K562 (cell line): ENCODE measurements around the gene HNRNPDL. TPM values are rescaled to one million over a fixed set of nuclear protein-coding genes. Genes with fewer than 3 reads are reported as not detected.

Source experiments
- BCOR ChIP-seq: fragments of 450-650 bp; IDR thresholded peaks from 2 replicates; pipeline ENCODE4 v1.6.1; 2016
- FOXO4 ChIP-seq: fragments of 450-650 bp; formaldehyde crosslinking; IDR thresholded peaks from 2 replicates; pipeline ENCODE4 v1.4.0; 2020; ENCODE audit warnings: mild to moderate bottlenecking, moderate library complexity
- HDAC1 ChIP-seq, 2 experiments: fragments of 450-650 bp; IDR thresholded peaks; 2 replicates each; pipeline ENCODE4 v1.6.1; 2016 to 2017; ENCODE audit warnings: inconsistent platforms in 1 of 2, mild to moderate bottlenecking in 1 of 2, moderate library complexity in 1 of 2
- IRF1 ChIP-seq: sonication (generic); formaldehyde crosslinking; IDR thresholded peaks from 2 replicates; pipeline ENCODE4 v1.8.0; 2022; ENCODE audit warnings: missing genetic modification reagents, mild to moderate bottlenecking, borderline replicate concordance
- KDM1A ChIP-seq, 2 experiments: fragments of 450-650 bp; IDR thresholded peaks; 2 replicates each; pipeline ENCODE4 v1.6.1; 2016; ENCODE audit warnings: mild to moderate bottlenecking in 2 of 2
- NFE2 ChIP-seq: IDR thresholded peaks from 2 replicates; pipeline ENCODE4 v1.6.1; 2014; ENCODE audit warnings: antibody characterized with exemption, low read depth
- SMARCC2 ChIP-seq: fragments of 450-650 bp; IDR thresholded peaks from 2 replicates; pipeline ENCODE4 v1.6.1; 2017; ENCODE audit warnings: antibody characterized with exemption, moderate library complexity, mild to moderate bottlenecking, low read depth
- ZBED1 ChIP-seq: IDR thresholded peaks from 2 replicates; pipeline ENCODE4 v1.6.1; 2014
- polyA plus RNA-seq, 8 experiments: library from polyadenylated mRNA; depleted of rRNA in 4 of 8; stranded (reverse) in 5 of 8; unstranded in 3 of 8; fragments of >200 nt; fragmentation: Nextera tagmentation in 2 of 8; fragmentation: Illumina TruSeq in 1 of 8; extraction: Ambion mirVana in 2 of 8; extraction: Trizol in 1 of 8; gene quantifications; 2 replicates each; pipeline versions ENCODE4 v1.2.1 to v1.2.3, GENCODE V29; 2011 to 2014; ENCODE audit warnings: inconsistent platforms in 1 of 8, missing spikeins in 1 of 8
- total RNA-seq, 7 experiments: library from RNA; depleted of rRNA in 6 of 7; stranded (reverse); fragments of >200 nt in 6 of 7; fragmentation: Illumina TruSeq in 2 of 7; extraction: Trizol in 2 of 7; gene quantifications; 2 replicates each; pipeline versions ENCODE4 v1.2.1 to v1.2.3, GENCODE V29; 2011 to 2021; ENCODE audit warnings: low replicate concordance in 1 of 7
- TF ChIP-seq, protein P1 (sequence below): fragments of 450-650 bp; IDR thresholded peaks from 2 replicates; pipeline ENCODE4 v1.7.0; 2016; ENCODE audit warnings: borderline replicate concordance
- TF ChIP-seq, protein P2 (sequence below): sonication (generic); formaldehyde crosslinking; IDR thresholded peaks from 2 replicates; pipeline ENCODE4 v1.9.0; 2022; ENCODE audit warnings: mild to moderate bottlenecking, missing genetic modification reagents
- TF ChIP-seq, protein P3 (sequence below): sonication (generic); formaldehyde crosslinking; IDR thresholded peaks from 2 replicates; pipeline ENCODE4 v1.8.1; 2022; ENCODE audit warnings: missing genetic modification reagents

Gene HNRNPDL
- total and polyA plus RNA-seq, 9 of the 15 experiments (the other 6 are each of a cell fraction or from before 2014, with no cell fraction given), result 243 to 652 (median 351) TPM

DNA sequence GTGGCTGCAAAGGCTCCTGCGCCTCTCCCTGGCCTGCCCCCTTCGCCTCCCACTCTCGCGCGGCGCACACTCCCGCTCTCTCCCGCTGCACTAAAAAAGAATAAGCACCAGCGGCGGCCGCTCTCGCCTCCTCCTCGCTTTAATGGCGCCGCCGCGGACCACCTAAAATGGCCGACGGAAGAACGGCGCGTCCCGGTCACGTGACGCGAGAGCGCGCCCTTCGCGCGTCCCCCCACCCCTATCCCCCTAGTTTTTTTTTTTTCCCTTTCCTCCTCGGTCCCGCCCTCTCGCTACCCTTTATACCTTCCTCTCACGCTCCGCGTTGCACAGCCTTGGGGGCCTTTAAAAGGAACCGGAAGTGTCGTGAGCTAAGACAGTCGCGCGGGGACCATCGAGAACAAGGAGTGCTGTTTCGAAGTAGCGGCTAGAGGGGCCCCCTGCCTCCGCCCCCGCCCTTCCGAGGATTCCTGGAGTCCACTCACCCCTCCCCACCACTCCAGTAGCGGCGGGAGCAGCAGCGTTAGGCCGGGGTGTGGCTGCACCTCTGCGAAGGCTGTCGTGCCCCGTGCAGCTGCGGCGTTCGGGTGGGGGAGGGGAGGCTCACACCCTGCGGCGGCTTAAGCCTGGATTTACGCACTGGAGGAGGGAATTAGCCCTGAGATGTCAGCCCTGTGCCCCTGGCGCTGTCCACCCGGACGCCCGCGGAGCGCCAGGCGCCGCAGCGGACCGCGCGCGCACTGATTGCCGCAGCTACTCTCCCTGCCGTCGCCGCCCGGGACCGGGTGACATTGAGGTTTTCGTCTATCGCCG is 56.2 kb downstream of the HNRNPDL start, which contains the start of gene HNRNPD (continued):
- TF ChIP-seq, protein P1, sequence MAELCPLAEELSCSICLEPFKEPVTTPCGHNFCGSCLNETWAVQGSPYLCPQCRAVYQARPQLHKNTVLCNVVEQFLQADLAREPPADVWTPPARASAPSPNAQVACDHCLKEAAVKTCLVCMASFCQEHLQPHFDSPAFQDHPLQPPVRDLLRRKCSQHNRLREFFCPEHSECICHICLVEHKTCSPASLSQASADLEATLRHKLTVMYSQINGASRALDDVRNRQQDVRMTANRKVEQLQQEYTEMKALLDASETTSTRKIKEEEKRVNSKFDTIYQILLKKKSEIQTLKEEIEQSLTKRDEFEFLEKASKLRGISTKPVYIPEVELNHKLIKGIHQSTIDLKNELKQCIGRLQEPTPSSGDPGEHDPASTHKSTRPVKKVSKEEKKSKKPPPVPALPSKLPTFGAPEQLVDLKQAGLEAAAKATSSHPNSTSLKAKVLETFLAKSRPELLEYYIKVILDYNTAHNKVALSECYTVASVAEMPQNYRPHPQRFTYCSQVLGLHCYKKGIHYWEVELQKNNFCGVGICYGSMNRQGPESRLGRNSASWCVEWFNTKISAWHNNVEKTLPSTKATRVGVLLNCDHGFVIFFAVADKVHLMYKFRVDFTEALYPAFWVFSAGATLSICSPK, result no peak
- TF ChIP-seq BCOR, result 0 out of 2 replicates have a peak, but pooled peaks have one; percentile 48
- no peak for TF ChIP-seq IRF1 (CRISPR knock-in tag)
- TF ChIP-seq, protein P2, sequence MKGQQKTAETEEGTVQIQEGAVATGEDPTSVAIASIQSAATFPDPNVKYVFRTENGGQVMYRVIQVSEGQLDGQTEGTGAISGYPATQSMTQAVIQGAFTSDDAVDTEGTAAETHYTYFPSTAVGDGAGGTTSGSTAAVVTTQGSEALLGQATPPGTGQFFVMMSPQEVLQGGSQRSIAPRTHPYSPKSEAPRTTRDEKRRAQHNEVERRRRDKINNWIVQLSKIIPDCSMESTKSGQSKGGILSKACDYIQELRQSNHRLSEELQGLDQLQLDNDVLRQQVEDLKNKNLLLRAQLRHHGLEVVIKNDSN (CRISPR knock-in tag), result peak; percentile 98
- TF ChIP-seq ZBED1, result no peak; the same call in 1 of the 2 replicates
- TF ChIP-seq FOXO4 (CRISPR knock-in tag), result no peak
- TF ChIP-seq KDM1A (IDR thresholded peaks at IDR 0.05), result peak; percentile 90 to 94
- no peak for TF ChIP-seq SMARCC2
- TF ChIP-seq NFE2, result no peak
- peak in 1 of 2 experiments; percentile 78; a peak in 2 of 4 replicates for TF ChIP-seq HDAC1 (IDR thresholded peaks at IDR 0.05)
- TF ChIP-seq, protein P3, sequence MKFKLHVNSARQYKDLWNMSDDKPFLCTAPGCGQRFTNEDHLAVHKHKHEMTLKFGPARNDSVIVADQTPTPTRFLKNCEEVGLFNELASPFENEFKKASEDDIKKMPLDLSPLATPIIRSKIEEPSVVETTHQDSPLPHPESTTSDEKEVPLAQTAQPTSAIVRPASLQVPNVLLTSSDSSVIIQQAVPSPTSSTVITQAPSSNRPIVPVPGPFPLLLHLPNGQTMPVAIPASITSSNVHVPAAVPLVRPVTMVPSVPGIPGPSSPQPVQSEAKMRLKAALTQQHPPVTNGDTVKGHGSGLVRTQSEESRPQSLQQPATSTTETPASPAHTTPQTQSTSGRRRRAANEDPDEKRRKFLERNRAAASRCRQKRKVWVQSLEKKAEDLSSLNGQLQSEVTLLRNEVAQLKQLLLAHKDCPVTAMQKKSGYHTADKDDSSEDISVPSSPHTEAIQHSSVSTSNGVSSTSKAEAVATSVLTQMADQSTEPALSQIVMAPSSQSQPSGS (CRISPR knock-in tag), result no peak
